CD4-positive, alpha-beta memory T cell (primary cell): ENCODE results near the gene PRDM5. TPM values are rescaled to one million over a fixed set of nuclear protein-coding genes. Genes with fewer than 3 reads are reported as not detected.

Experiments used
- CTCF ChIA-PET: fragments of 350-600 bp; sonication (Branson Sonifier 250); formaldehyde crosslinking; loops from one replicate; lab custom pipeline; 2021; ENCODE audit warnings: inconsistent platforms; ENCODE audit not compliant: partially characterized antibody; lab: Charles Lee
- POLR2A ChIA-PET: fragments of 350-600 bp; sonication (Branson Sonifier 250); formaldehyde crosslinking; loops from one replicate; lab custom pipeline; 2021; ENCODE audit not compliant: partially characterized antibody; lab: Charles Lee
- DNase-seq, 5 donors: peaks; one replicate each; pipeline versions ENCODE4 v3.0.0 to v3.0.0-alpha.2; 2020 to 2022; ENCODE audit warnings: mixed read lengths in 1 of 5
- H3K27ac ChIP-seq: one replicate; pipeline ENCODE4 v1.7.0; 2013; ENCODE audit warnings: low read depth, low read length
- H3K27me3 ChIP-seq: 2 replicates; pipeline ENCODE4 v1.7.0; 2013; ENCODE audit warnings: mild to moderate bottlenecking, low read length, moderate library complexity; ENCODE audit not compliant: insufficient read depth
- H3K36me3 ChIP-seq: 2 replicates; pipeline ENCODE4 v1.7.0; 2013; ENCODE audit warnings: mild to moderate bottlenecking, low read length, moderate library complexity; ENCODE audit not compliant: insufficient read depth
- H3K4me1 ChIP-seq: 2 replicates; pipeline ENCODE4 v1.7.0; 2013; ENCODE audit warnings: mild to moderate bottlenecking, low read length, moderate library complexity; ENCODE audit not compliant: insufficient read depth
- H3K4me3 ChIP-seq, 2 donors: one replicate each; pipeline ENCODE4 v1.7.0; 2013; ENCODE audit warnings: low read length in 2 of 2, mild to moderate bottlenecking in 1 of 2
- H3K9me3 ChIP-seq, 2 donors: one replicate each; pipeline ENCODE4 v1.7.0; 2013; ENCODE audit warnings: low read length in 2 of 2, control low read depth in 1 of 2; ENCODE audit not compliant: control insufficient read depth in 1 of 2
- H3K27ac Mint-ChIP-seq, 7 donors: one replicate each; pipeline ENCODE4 v1.8.0; 2020 to 2021; ENCODE audit warnings: mixed read lengths in 7 of 7, mild to moderate bottlenecking in 6 of 7, inconsistent platforms in 3 of 7, moderate library complexity in 3 of 7
- H3K27me3 Mint-ChIP-seq, 2 donors: one replicate each; pipeline ENCODE4 v1.8.0; 2020 to 2021; ENCODE audit warnings: mixed read lengths in 2 of 2
- H3K36me3 Mint-ChIP-seq, 2 donors: one replicate each; pipeline ENCODE4 v1.8.0; 2020 to 2021; ENCODE audit warnings: mixed read lengths in 2 of 2, inconsistent platforms in 1 of 2, mild to moderate bottlenecking in 1 of 2
- H3K4me1 Mint-ChIP-seq, 4 donors: one replicate each; pipeline ENCODE4 v1.8.0; 2020 to 2021; ENCODE audit warnings: mixed read lengths in 4 of 4, mild to moderate bottlenecking in 1 of 4
- H3K4me3 Mint-ChIP-seq, 8 donors: one replicate each; pipeline ENCODE4 v1.8.0; 2020 to 2021; ENCODE audit warnings: mixed read lengths in 8 of 8, mild to moderate bottlenecking in 7 of 8, moderate library complexity in 6 of 8, inconsistent platforms in 3 of 8
- H3K9me3 Mint-ChIP-seq, 8 donors: one replicate each; pipeline ENCODE4 v1.8.0; 2020 to 2021; ENCODE audit warnings: mixed read lengths in 8 of 8, mild to moderate bottlenecking in 5 of 8, inconsistent platforms in 3 of 8, moderate library complexity in 1 of 8
- intact Hi-C: fragments of 100-400 bp; cut with micrococcal nuclease; formaldehyde crosslinking; loops from one replicate; pipeline ENCODE4 v1.15.1; 2023
- polyA plus RNA-seq, 2 donors: library from polyadenylated mRNA; unstranded; fragments of 300-500 nt; fragmentation: Illumina TruSeq; gene quantifications; one replicate each; pipeline ENCODE4 v1.2.3, GENCODE V29; 2021
- total RNA-seq, 2 experiments: library from RNA; stranded (reverse); gene quantifications; one replicate each; pipeline ENCODE4 v1.2.3, GENCODE V29; 2021

PRDM5 gene
- total and polyA plus RNA-seq, 4 experiments from 2014 or later, result 0.24 to 0.84 (median 0.36) TPM

GRCh38 chr4:120886191-120886590 is 36.3 kb downstream of the PRDM5 start:
- H3K36me3 ChIP-seq, result no peaks in the 10 kb centered on the region
- CTCF ChIA-PET, result no interaction called here
- H3K27me3 Mint-ChIP-seq, result peaks cover 1 to 2% of the 10 kb centered on the region in 2 donors

GRCh38 chr4:120881846-120882245 is 40.7 kb downstream of the PRDM5 start:
- ChIA-PET CTCF (interaction anchor here (1.2 kb wide), 1 partner anchor 8 kb away, joined by 3 read pairs; no protein-coding TSS in a partner anchor), POLR2A (no interaction called here)
- intact Hi-C loops, result no loop called here
- Histone ChIP-seq H3K27me3 (no peaks in the 10 kb centered on the region), H3K9me3 (no peaks in the 10 kb centered on the region), H3K27ac (no peak overlapping the region), H3K4me3 (no peak overlapping the region), H3K4me1 (no peaks in the 10 kb centered on the region), H3K36me3 (no peaks in the 10 kb centered on the region)
- Mint-ChIP-seq H3K27me3 (peaks cover 0 to 2% of the 10 kb centered on the region in 2 donors), H3K36me3 (no peaks in the 10 kb centered on the region), H3K4me1 (no peaks in the 10 kb centered on the region), H3K9me3 (peaks cover 0 to 2% (median 0%) of the 10 kb centered on the region in 8 donors), H3K27ac (no peak overlapping the region), H3K4me3 (no peak overlapping the region)
- DNase-seq, result no peak

More at GRCh38 chr4:120886191-120886590, 36.3 kb downstream of the PRDM5 start:
- no peak overlapping the region for H3K27ac ChIP-seq
- Mint-ChIP-seq H3K4me1 (no peaks in the 10 kb centered on the region), H3K9me3 (peaks cover 0 to 12% (median 6%) of the 10 kb centered on the region in 8 donors), H3K27ac (no peak overlapping the region), H3K4me3 (no peak overlapping the region), H3K36me3 (no peaks in the 10 kb centered on the region)
- no peak overlapping the region for H3K4me3 ChIP-seq
- H3K9me3 ChIP-seq, result no peaks in the 10 kb centered on the region
- DNase-seq, result no peak
- intact Hi-C loops, result no loop called here
- H3K27me3 ChIP-seq, result no peaks in the 10 kb centered on the region
- POLR2A ChIA-PET, result no interaction called here
- no peaks in the 10 kb centered on the region for H3K4me1 ChIP-seq

- no peak overlapping the region for H3K4me3 ChIP-seq
- intact Hi-C loops, result no loop called here
- no peak for DNase-seq
- CTCF ChIA-PET, result no interaction called here
- no peaks in the 10 kb centered on the region for H3K9me3 ChIP-seq
- Mint-ChIP-seq H3K4me1 (no peaks in the 10 kb centered on the region), H3K4me3 (no peak overlapping the region), H3K27me3 (peaks cover 0 to 2% of the 10 kb centered on the region in 2 donors), H3K9me3 (peaks cover 0 to 2% (median 0%) of the 10 kb centered on the region in 8 donors), H3K36me3 (no peaks in the 10 kb centered on the region), H3K27ac (no peak overlapping the region)
- H3K27me3 ChIP-seq, result no peaks in the 10 kb centered on the region
- H3K36me3 ChIP-seq, result no peaks in the 10 kb centered on the region
- no peaks in the 10 kb centered on the region for H3K4me1 ChIP-seq
- POLR2A ChIA-PET, result no interaction called here
- H3K27ac ChIP-seq, result no peak overlapping the region
Observed at GRCh38 chr4:120881351-120881750, 41.2 kb downstream of the PRDM5 start.

GRCh38 chr4:120877021-120877420 is 45.5 kb downstream of the PRDM5 start:
- Histone ChIP-seq H3K36me3 (no peaks in the 10 kb centered on the region), H3K9me3 (no peaks in the 10 kb centered on the region), H3K27ac (no peak overlapping the region), H3K4me3 (no peak overlapping the region), H3K4me1 (no peaks in the 10 kb centered on the region), H3K27me3 (no peaks in the 10 kb centered on the region)
- CTCF ChIA-PET, result no interaction called here
- Mint-ChIP-seq H3K27ac (no peak overlapping the region), H3K4me3 (no peak overlapping the region), H3K36me3 (no peaks in the 10 kb centered on the region), H3K27me3 (peaks cover 4% of the 10 kb centered on the region in 2 donors), H3K9me3 (peaks cover 0 to 2% (median 0%) of the 10 kb centered on the region in 8 donors), H3K4me1 (no peaks in the 10 kb centered on the region)
- no peak for DNase-seq
- intact Hi-C loops, result no loop called here
- POLR2A ChIA-PET, result no interaction called here

- no peaks in the 10 kb centered on the region for H3K9me3 ChIP-seq
- no peaks in the 10 kb centered on the region for H3K36me3 ChIP-seq
- Mint-ChIP-seq H3K4me1 (no peaks in the 10 kb centered on the region), H3K36me3 (no peaks in the 10 kb centered on the region), H3K27ac (no peak overlapping the region), H3K4me3 (no peak overlapping the region), H3K9me3 (peaks cover 0 to 2% (median 0%) of the 10 kb centered on the region in 8 donors), H3K27me3 (peaks cover 4% of the 10 kb centered on the region in 2 donors)
- DNase-seq, result no peak
- H3K4me1 ChIP-seq, result no peaks in the 10 kb centered on the region
- no peaks in the 10 kb centered on the region for H3K27me3 ChIP-seq
- ChIA-PET CTCF (no interaction called here), POLR2A (no interaction called here)
- H3K4me3 ChIP-seq, result no peak overlapping the region
- intact Hi-C loops, result no loop called here
- H3K27ac ChIP-seq, result no peak overlapping the region
Observed at GRCh38 chr4:120874792-120875774, 47.4 kb downstream of the PRDM5 start.

GRCh38 chr4:120873554-120873953 is 49.0 kb downstream of the PRDM5 start:
- Mint-ChIP-seq H3K4me1 (no peaks in the 10 kb centered on the region), H3K36me3 (no peaks in the 10 kb centered on the region), H3K4me3 (no peak overlapping the region), H3K27ac (no peak overlapping the region), H3K9me3 (peaks cover 0 to under 1% (median 0%) of the 10 kb centered on the region in 8 donors), H3K27me3 (peaks cover 1 to 4% of the 10 kb centered on the region in 2 donors)
- CTCF ChIA-PET, result interaction anchor here (1.2 kb wide), 1 partner anchor 9 kb away, joined by 3 read pairs; no protein-coding TSS in a partner anchor
- Histone ChIP-seq H3K4me3 (no peak overlapping the region), H3K4me1 (no peaks in the 10 kb centered on the region), H3K27ac (no peak overlapping the region), H3K36me3 (no peaks in the 10 kb centered on the region), H3K27me3 (no peaks in the 10 kb centered on the region), H3K9me3 (no peaks in the 10 kb centered on the region)
- DNase-seq, result no peak
- intact Hi-C loops, result no loop called here
- POLR2A ChIA-PET, result no interaction called here

GRCh38 chr4:120871173-120871572 is 51.4 kb downstream of the PRDM5 start:
- no peak for DNase-seq
- H3K36me3 Mint-ChIP-seq, result no peaks in the 10 kb centered on the region
- H3K4me1 ChIP-seq, result no peaks in the 10 kb centered on the region
- ChIA-PET POLR2A (no interaction called here), CTCF (no interaction called here)
- H3K36me3 ChIP-seq, result no peaks in the 10 kb centered on the region
- intact Hi-C loops, result no loop called here
- H3K9me3 ChIP-seq, result no peaks in the 10 kb centered on the region
- no peaks in the 10 kb centered on the region for H3K4me1 Mint-ChIP-seq
- H3K4me3 ChIP-seq, result no peak overlapping the region
- H3K27ac ChIP-seq, result no peak overlapping the region
- no peak overlapping the region for H3K27ac Mint-ChIP-seq
- H3K4me3 Mint-ChIP-seq, result no peak overlapping the region
- no peaks in the 10 kb centered on the region for H3K27me3 ChIP-seq
- no peaks in the 10 kb centered on the region for H3K9me3 Mint-ChIP-seq
- H3K27me3 Mint-ChIP-seq, result peaks cover 1 to 4% of the 10 kb centered on the region in 2 donors
